GM19438 (cell line): ENCODE results near the gene ARSI.

Experiments used
- ATAC-seq: cut with Tn5 transposase; IDR thresholded peaks from one replicate; pipeline ENCODE4 v1.9.1; 2021; ENCODE audit warnings: low read depth; ENCODE audit not compliant: unreplicated experiment

ARSI gene

DNA sequence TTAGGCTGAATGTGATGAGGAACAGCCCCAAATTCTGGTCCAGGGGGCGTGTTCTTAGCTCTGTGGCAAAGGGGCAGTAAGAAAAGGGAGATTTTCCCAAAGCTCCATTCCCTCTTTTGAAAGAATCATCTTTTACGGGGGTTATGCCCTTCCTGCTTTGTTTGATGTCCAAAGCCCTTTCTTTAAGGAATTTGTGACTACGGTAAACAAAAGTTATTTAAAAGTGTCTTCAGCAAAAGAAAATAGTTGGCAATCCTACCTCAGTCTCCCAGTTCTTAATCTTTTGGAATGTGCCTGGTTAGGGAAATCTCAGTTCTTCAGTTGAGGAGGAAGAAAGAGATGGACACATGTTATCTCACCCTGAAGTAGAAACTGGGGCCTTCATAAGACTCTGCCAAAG lies 24.4 kb upstream of the ARSI start:
- no peak for ATAC-seq

DNA sequence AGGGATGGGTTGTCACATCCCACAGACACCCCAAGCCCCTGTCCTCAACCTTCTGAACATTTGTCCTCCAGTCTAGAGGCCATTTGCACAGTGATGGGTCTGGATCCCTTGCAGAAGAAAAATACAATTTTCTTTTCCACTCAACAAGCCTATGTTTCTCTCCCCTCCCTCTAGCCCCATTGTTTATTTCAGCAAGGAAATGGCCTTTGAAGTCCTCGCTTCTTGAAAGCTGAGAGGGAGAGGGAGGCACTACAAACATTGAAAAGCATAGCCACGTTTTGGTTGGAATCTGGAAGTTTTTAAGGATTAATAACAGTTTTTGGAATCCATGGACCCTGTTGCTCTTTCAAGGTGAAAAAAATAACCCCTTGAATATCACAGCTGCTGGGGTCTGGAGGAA lies 24.0 kb upstream of the ARSI start:
- no peak for ATAC-seq

DNA sequence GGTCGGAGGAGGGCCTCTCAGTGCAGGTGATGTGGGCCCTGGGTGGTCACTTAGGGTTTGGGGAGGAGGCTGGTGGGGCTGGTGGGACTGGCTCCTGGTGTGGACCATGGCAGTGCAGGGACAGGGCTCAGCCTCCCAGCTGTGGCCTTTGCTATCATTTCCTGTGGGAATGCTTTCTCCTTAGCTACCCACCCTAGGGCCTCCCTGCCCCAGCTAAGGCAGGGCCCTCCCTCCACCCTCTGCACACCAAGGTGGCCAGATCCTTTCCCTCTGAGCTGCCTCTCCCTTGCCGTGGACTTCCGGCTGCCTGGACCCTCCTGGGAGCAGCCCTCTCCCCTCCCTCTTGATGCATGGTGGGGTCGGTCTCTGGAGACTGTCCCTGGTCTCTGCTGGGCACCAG lies 22.7 kb upstream of the ARSI start:
- no peak for ATAC-seq

DNA sequence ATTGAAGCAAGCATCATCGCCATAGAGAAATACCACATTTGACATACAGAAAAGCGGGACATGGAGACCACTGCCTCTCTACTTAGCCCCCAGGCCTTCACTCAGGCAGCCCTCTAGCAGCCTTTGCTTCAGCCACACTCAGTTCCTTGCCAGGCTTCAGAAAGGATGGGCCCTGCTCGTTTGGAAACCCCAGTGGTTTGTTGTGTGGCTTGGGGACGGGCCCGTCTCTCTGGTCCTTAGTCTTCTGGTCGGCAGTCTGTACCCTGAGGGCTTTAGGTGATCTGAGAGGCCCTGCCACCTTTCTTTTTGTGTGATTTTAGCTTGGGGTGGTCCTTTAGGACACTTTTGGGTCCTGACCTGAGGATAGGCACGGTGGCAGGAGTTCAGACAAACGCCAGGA lies 21.1 kb upstream of the ARSI start:
- ATAC-seq = no peak

DNA sequence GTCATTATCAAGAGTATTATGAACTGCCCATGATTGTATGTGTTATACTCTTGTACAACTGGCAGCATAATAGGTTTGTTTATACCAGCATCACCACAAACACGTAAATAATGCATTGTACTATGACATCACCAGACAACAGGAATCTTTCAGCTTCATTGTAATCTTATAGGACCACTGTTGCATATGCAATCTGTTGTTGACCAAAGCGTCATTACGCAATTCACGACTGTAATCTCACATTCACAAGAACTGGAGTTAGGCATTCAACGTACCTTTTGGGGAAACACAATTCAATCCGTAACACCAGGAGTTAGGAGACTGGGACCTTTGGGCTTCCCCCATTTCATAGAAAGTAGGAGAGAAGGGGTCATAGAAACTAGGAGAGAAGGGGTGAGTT lies 20.4 kb upstream of the ARSI start:
- no peak for ATAC-seq

DNA sequence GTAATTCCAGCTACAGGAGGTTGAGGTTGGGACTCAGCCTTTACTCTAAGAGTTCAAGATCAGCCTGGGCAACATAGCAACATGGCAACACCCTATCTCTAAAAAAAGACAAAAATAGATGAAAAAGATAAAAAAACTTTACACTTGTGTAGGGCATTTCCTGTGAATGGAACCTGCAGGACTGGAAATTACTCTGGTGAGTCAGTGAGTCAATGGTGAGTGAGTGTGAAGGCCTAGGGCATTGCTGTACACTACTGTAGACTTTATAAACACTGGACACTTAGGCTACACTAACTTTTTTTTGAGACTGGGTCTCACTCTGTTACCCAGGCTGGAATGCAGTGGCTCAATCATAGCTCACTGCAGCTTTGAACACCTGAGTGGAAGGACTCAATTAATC lies 19.5 kb upstream of the ARSI start:
- no peak for ATAC-seq

DNA sequence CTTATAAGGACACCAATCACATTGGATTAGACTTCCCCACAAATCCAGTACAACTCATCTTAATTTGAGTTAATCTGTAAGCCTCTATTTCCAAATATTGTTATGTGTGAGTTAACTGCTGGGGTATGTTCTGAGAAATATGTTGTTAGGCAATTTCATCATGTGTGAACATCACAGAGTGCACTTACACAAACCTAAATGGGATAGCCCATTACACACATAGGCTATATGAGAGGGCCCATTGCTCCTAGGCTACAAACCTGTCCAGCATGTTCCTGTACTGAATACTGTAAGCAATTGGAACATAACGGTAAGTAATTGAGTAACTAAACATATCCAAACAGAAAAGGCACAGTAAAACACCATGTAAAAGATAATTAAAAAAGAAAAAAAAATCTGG lies 19.1 kb upstream of the ARSI start:
- ATAC-seq = no peak

DNA sequence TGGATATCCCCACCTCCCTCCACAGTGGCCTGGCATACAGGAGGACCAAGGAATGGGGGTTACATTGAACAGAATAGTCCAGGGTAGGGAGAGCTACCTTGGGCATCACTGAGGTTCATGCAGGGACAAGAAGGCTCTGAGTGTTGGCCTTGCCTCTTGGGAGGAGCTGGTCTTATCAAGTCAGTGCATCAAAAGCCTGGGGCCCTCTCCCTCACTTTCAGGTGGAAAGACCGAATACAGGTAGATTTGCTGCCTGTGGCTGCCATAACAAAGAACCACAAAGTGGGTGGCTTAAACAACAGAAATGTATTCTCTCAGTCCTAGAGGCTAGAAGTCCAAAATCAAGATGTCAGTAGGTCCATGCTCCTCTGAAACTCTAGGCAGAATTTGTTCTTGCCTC lies 18.5 kb upstream of the ARSI start:
- ATAC-seq = no peak

DNA sequence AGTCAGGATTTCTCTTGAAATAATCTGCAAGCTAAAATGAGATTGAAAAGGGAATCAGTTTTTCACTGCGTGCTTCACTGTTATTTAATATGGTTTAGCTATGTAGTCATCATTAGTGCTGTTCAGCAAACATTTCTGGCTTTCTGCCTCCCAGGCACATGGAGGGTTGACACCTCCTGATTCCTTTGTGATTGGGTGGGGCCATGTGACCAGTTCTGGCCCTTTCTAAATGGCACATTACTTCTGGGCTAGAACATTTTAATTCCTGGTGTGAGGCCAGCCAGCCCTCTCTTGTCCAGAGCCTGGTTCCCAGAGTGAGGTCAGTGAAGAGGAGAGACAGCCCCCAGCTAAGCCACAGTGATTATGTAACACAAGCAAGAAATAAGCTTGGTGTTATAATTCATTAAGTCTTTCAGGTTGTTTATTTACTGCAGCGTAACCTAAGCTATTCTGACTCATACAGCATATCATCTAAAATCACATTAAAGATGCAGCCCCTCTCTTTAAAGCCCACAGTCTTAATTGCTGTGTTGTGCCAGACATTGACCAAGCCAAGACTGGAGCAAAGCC lies 17.4 kb upstream of the ARSI start:
- no peak for ATAC-seq

DNA sequence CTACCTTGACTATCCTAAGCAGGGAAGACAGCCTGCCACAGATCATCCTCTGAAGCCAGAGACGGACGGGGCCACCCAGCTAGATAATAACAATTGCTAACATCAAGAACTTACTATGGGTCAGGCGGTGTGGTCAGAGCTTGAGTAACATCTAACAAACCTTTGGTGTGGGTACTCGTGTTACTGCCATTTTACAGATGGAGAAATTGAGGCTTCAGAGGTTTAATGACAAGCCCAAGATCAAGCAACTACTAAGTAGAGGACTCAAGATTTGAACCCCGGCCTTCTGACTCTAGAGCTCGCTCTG lies 16.7 kb upstream of the ARSI start:
- no peak for ATAC-seq

DNA sequence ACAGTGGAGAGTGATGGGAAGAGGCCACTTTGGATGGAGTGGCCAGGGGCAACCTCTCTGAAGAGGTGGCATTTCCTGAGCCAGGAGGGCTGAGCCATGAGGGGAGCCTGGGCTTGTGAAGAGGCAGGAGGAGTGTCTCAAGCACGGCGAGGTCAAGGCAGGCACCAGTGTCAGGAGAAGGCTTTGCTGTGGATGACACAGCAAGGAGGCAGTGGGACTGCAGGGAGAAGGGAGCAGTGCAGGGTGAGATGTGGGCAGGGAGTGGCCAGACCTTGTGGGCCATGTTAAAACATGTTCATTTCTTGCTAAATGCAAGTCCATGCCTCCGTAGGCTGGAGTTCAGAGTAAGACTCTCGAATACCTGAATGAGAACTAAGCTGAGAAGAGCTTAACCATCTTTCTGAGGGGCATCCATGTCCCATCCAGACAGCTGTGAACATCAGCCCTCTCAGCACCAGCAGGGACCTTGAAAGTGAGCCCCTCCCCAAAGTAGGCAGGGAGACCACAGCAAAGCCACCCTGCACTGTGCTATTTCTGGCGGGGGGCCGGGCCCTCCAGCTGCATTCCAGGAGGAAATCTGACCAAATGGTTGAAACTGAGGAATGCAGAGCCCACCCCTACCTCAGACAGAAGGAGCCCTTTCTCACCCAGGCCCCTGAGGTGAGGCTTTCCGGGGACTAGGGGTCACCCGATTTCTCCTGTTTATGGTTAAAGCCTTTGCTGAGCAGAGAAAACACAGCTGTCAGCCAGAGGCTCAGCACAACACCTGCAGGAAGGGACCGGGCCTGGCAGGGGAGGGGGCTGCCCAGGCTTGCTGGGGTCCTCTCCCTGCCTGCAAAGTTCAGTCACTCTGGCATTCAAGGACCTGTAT lies 16.1 kb upstream of the ARSI start:
- no peak for ATAC-seq

DNA sequence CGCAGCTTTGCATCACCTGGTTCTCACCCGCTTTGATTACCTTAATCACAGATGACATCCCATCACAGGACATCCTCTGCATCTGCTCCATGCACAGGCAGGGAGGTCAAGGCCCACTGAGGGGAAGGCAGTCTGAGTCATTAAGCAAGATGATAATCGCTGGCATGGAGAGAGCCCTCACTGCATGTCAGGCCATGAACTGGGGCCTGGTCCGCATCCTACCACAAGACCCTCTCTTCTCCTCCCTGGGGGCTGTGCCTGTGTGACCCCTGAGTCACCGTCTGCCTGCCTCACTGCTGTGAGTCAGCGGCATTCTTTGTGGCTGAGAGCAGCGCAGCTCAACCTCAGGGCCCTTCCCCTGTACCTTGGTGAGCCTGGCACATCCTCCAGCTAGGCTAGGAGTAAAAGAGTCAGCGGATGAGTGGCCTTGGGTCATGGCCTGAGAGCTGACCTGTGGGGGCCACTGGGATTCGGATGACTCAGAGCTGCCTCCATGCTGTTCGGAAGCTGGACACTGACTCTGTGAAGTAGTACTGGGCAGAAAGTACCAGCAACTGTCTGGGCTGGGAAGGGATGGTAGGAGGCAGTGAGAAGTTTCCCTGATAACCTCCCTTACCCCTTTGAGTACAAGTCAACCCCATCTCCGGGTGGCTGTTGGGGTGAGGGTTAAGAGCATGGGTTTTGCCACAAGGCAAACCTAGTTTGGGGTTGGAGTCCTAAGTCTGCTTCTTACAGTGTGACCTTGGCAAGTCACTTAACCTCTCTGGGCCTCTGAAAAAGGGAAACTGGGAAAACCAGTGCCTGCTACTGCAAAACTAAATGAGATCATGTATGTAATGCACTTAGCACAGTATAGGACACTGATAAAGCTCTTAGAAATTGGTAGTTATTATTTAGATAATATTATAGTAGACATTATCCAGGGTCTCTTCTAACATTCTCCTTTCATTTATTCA lies 14.6 kb upstream of the ARSI start:
- ATAC-seq = no peak

DNA sequence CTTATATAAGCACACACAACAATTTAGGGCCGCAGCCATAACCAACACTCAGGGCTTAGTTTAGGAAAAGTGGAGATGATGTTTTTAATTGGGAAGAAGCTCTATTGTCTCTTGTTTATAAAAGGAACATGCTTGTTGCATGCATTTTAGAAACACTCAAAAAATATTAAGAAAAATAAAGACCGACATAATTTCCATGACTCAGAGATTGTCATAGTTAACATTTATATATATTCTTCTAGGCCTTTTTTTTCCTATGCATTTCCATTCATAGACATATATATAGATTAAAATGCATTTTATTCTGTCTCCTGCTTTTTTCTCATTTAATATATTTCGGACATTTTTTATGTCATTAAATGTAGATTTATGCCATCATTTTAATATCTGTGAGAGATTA lies 13.6 kb upstream of the ARSI start:
- ATAC-seq = no peak

DNA sequence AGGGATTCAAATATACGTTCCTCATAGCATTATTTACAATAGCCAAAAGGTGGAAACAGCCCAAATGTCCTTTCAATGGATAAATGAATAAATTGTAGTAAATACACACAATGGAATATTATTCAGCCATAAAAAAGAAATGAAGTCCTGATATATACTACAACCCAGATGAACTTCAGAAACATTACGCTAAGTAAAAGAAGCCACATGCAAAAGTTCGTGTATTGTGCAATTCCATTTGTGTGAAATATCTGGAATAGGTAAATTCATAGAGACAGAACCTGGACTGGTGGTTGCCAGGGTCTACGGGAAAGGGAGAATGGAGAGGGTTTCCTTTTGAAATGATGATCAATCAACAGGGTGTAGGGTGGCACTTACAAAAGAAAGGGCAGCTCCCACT lies 12.5 kb upstream of the ARSI start:
- ATAC-seq = no peak

DNA sequence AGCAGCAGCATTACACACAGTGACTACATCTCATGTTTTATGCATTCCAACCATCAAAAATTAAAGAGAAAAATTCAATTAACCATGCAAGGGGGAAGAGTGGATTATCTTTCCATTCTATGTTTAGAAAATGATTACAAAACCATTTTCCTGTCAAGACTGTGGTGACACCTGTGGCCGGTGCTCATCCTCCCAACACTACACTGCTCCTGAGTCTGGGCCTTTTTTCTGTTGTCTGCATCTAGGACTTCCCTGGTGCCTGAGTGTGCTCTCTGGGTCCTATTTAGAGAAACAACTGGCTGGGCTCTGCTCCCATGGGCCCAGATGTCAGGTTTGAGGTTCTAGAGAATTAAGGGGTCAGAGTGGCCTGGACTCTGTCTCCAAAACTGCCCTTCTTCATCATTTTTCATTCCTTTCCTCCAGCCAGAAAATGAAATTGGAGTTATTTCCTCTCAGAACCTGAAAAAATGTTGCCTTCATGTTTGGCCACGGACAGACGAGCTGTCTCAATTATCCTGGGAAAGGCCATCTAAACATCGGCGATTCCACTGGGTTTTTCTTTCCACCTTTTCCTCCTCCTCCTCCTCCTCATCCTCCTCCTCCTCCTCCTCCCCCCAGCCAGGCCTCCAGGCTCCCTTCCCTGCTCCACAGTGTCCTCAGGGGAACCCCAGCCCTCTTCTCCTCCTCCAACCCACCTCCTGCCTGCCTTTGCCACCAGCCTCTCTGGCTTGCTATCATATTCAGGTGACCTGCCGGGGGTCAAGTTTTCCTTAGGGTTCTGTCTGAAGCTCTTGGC lies 11.4 kb upstream of the ARSI start:
- no peak for ATAC-seq

DNA sequence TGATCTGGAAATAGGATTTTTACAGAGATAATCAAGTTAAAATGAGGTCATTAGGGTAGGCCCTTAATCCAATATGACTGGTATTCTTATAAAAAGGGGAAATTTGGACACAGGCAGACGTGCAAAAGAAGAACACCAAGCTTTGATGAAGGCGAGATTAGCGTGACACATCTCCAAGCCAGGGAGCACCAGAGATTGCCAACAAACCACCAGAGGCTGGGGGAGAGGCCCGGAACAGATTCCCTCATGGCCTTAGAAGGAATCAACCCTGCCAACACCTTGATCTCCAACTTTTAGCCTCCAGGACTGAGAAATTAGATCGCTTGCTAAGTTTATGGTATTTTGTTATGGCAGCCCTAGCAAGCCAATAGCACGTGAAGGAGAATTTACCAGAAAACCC lies 10.8 kb upstream of the ARSI start:
- ATAC-seq = no peak

DNA sequence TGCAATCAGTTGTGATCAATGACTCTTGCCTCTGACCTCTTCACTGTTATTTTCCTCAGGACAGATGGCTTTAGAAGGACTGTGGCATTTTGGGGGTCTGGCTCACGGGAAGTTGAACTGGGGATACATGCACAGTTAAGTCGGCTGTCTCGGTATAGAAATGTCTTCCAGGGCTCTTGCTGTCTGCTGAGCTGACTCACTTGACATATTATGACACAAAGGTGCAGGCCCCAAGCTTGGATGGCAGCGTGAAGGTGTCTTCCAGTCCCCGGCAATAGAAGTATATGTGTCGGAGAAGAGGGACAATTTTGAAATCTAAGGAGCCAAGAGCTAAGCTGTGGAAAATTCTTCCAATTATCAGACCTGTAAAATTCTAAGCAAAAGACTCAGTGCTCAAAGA lies 9.8 kb upstream of the ARSI start:
- no peak for ATAC-seq

DNA sequence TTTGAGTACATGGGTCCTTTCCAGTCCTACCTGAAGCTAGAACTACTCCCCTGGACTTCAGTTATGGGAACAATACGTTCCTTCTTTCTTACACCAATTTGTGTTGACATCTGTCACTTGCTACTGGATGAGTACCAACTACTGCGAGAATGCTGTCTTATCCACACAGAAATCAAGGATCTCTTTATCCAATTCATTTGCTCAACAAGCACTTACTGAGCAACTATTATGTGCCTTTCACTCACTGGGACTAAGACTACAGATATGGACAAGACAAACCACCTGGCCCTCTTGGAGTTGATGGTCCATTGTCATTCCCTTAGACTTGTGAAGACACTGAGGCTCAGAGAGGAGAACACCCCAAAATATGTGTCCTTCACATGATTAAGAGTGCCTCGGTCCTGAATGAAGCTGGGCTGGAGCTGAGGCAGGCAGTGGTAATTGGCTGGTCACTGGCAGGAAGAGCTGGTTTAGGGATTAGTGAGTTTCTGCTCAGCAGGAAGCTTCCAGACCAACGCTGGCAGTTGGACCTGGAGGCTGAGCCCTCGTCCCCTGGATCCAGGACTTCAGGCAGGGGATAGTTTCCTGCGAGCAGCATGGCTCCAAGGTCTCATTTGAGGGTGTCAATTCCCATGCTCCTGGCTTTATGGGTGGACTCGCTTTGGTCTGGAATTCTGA lies 8.4 kb upstream of the ARSI start:
- ATAC-seq = no peak

DNA sequence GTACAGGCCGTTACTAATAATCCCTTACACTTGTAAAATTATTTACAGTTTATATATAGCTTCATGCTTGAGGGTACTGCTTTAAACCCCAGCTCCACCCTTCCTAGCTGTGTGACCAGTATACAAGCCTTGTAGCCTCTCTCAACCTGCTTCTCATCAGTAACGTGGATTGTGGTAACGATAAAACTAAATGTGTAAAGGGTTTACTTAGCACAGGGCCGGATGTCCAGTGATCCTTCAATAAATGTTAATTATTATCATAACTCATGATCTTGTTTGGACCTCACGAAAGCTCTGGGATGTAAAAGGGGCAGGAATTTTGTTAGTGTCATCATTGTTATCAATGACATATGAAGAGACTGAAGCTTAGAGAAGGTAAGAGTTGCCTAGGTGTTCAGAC lies 7.5 kb upstream of the ARSI start:
- ATAC-seq = no peak

DNA sequence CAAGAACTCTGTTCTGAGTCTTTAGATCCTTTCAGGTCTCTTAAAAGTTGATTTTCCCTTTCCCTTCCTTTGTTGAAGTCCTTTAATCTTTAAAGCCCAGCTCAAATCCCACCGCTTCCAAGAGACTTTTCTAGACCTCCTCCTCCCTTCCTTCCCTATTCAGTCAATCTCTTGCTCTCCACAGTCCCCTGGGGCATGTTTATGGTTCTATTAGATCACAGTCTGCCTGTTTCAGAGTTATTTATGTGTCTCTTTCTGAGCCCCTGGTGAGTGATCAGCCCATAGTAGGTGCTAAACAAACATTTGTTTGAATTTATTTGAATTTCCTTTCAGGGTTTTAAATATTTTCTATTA lies 7.2 kb upstream of the ARSI start:
- ATAC-seq = no peak
